Trophoblast cell (in vitro differentiated cells and primary cell): ENCODE measurements around the gene KCNJ12.

Experiments used
- DNase-seq, 2 donors: peaks; one replicate each; pipeline ENCODE4 v3.0.0-alpha.2; 2016
- H2AFZ ChIP-seq: 2 replicates; pipeline ENCODE4 v1.6.1; 2013; ENCODE audit warnings: low read length, moderate library complexity, mild to moderate bottlenecking; ENCODE audit not compliant: insufficient read depth, poor library complexity
- H2AK5ac ChIP-seq: 2 replicates; pipeline ENCODE4 v1.6.1; 2013; ENCODE audit warnings: mild to moderate bottlenecking, low read length
- H2BK120ac ChIP-seq: 2 replicates; pipeline ENCODE4 v1.6.1; 2013; ENCODE audit warnings: low read length, mild to moderate bottlenecking, moderate library complexity; ENCODE audit not compliant: insufficient read depth, poor library complexity
- H2BK12ac ChIP-seq: 2 replicates; pipeline ENCODE4 v1.6.1; 2013; ENCODE audit warnings: mild to moderate bottlenecking, low read length, moderate library complexity
- H2BK5ac ChIP-seq: 2 replicates; pipeline ENCODE4 v1.6.1; 2013; ENCODE audit warnings: low read length, low read depth, moderate library complexity, mild to moderate bottlenecking; ENCODE audit not compliant: poor library complexity
- H3K14ac ChIP-seq: 2 replicates; pipeline ENCODE4 v1.6.1; 2013; ENCODE audit warnings: mild to moderate bottlenecking, low read length
- H3K18ac ChIP-seq: 2 replicates; pipeline ENCODE4 v1.6.1; 2013; ENCODE audit warnings: mild to moderate bottlenecking, low read length
- H3K23ac ChIP-seq: 2 replicates; pipeline ENCODE4 v1.6.1; 2013; ENCODE audit warnings: low read length
- H3K27ac ChIP-seq: 2 replicates; pipeline ENCODE4 v1.5.1; 2013; ENCODE audit warnings: low read depth, mild to moderate bottlenecking, inconsistent platforms, low read length, moderate library complexity
- H3K27me3 ChIP-seq: 2 replicates; pipeline ENCODE4 v1.6.1; 2013; ENCODE audit warnings: inconsistent platforms, mild to moderate bottlenecking, low read length, moderate library complexity; ENCODE audit not compliant: insufficient read depth
- H3K36me3 ChIP-seq, 2 experiments: 1 replicate in 1 of 2; 2 replicates in 1 of 2; pipeline ENCODE4 v1.6.1; 2013; ENCODE audit warnings: low read length in 2 of 2, mild to moderate bottlenecking in 2 of 2, moderate library complexity in 1 of 2; ENCODE audit not compliant: insufficient read depth in 2 of 2, control insufficient read depth in 1 of 2
- H3K4ac ChIP-seq: 2 replicates; pipeline ENCODE4 v1.6.1; 2013; ENCODE audit warnings: low read depth, mild to moderate bottlenecking, low read length, moderate library complexity
- H3K4me1 ChIP-seq, 2 experiments: 1 replicate in 1 of 2; 2 replicates in 1 of 2; pipeline ENCODE4 v1.6.1; 2013; ENCODE audit warnings: low read length in 2 of 2, mild to moderate bottlenecking in 2 of 2, moderate library complexity in 1 of 2; ENCODE audit not compliant: insufficient read depth in 2 of 2, control insufficient read depth in 1 of 2
- H3K4me2 ChIP-seq: 2 replicates; pipeline ENCODE4 v1.6.1; 2013; ENCODE audit warnings: inconsistent platforms, mild to moderate bottlenecking, low read length, moderate library complexity
- H3K4me3 ChIP-seq: 2 replicates; pipeline ENCODE4 v1.5.1; 2013; ENCODE audit warnings: mild to moderate bottlenecking, low read depth, low read length, inconsistent platforms
- H3K79me1 ChIP-seq: one replicate; pipeline ENCODE4 v1.6.1; 2013; ENCODE audit warnings: low read length
- H3K79me2 ChIP-seq: 2 replicates; pipeline ENCODE4 v1.6.1; 2013; ENCODE audit warnings: low read length, mild to moderate bottlenecking; ENCODE audit not compliant: control insufficient read depth, insufficient read depth, poor library complexity
- H3K9ac ChIP-seq: 2 replicates; pipeline ENCODE4 v1.6.1; 2013; ENCODE audit warnings: mild to moderate bottlenecking, low read length
- H3K9me3 ChIP-seq: 2 replicates; pipeline ENCODE4 v1.6.1; 2013; ENCODE audit warnings: low read depth, mild to moderate bottlenecking, control low read depth, inconsistent platforms, low read length; ENCODE audit not compliant: insufficient read depth
- H4K12ac ChIP-seq: 2 replicates; pipeline ENCODE4 v1.6.1; 2013; ENCODE audit warnings: low read depth, mild to moderate bottlenecking, low read length, moderate library complexity
- H4K8ac ChIP-seq: 2 replicates; pipeline ENCODE4 v1.6.1; 2013; ENCODE audit warnings: low read depth, mild to moderate bottlenecking, low read length, moderate library complexity
- H4K91ac ChIP-seq: one replicate; pipeline ENCODE4 v1.6.1; 2013; ENCODE audit warnings: low read depth, mild to moderate bottlenecking, low read length, moderate library complexity
- WGBS: extraction: QIAGEN DNeasy Blood & Tissue Kit; methylation state at CpG from one replicate; pipeline ENCODE4 v1.1.7; 2013; ENCODE audit warnings: missing lambda C conversion rate; ENCODE audit not compliant: insufficient read length, insufficient coverage; ENCODE audit errors: extremely low coverage; 5-methylcytosine and 5-hydroxymethylcytosine counted together

Gene KCNJ12

GRCh38 chr17:21360048-21360447, 16.1 kb upstream of the KCNJ12 start:
- H3K9me3 ChIP-seq: no peaks in the 10 kb centered on the region
- H3K36me3 ChIP-seq: no peaks in the 10 kb centered on the region
- no peak overlapping the region for H3K4ac ChIP-seq
- WGBS: no CpG with 5 or more reads among the region's 7 CpGs
- no peak overlapping the region for H3K4me2 ChIP-seq
- no peak overlapping the region for H2AK5ac ChIP-seq
- no peak overlapping the region for H3K14ac ChIP-seq
- no peak overlapping the region for H2BK12ac ChIP-seq
- H4K8ac ChIP-seq: no peak overlapping the region
- H3K27ac ChIP-seq: no peak overlapping the region
- no peaks in the 10 kb centered on the region for H3K27me3 ChIP-seq
- H2AFZ ChIP-seq: no peak overlapping the region
- H2BK5ac ChIP-seq: no peak overlapping the region
- H2BK120ac ChIP-seq: no peak overlapping the region
- H4K91ac ChIP-seq: no peak overlapping the region
- peaks cover 0 to 6% of the 10 kb centered on the region in 2 experiments for H3K4me1 ChIP-seq
- H4K12ac ChIP-seq: no peak overlapping the region
- H3K79me1 ChIP-seq: no peaks in the 10 kb centered on the region
- H3K4me3 ChIP-seq: no peak overlapping the region
- no peak overlapping the region for H3K18ac ChIP-seq
- H3K23ac ChIP-seq: no peak overlapping the region
- no peaks in the 10 kb centered on the region for H3K79me2 ChIP-seq
- DNase-seq: no peak
- H3K9ac ChIP-seq: no peak overlapping the region

DNA sequence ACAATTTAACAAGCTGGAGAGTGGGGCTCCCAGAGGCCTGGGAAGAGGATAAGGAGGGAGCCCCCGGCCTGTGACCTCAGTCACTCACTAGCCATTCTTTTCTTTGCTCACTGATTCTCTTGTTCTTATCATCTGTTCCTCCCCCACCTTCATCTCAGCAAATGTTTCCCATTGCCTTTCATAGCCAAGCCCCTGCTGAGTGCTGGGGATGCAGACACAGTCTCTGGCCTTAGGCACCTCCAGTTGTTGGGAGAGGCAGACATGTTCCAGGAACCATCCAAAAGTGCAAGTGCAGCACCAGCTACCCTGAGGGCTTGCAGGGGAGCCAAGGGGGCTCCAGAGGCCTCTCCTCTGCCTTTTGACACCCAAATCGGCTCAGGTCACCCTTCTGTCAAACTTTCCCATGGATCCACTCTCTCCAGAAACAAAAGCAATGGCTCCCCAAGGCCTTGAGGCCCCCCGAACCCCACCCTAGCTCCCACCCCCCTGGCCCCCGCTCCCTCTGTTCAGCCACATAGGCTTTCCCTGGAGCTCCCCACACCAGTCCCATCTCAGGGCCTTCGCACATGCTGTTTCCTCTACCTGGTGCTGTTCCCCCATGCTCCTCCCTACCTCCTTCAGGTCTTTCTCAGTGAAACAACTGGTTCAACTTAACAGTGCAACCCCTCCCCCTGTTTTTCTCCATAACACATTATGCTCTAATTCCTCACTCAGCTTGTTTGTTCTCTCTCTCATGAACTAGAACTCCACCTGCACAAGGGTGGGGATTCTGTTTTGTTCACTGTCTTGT, 14.9 kb upstream of the KCNJ12 start:
- H3K4me2 ChIP-seq: no peak overlapping the region
- no peak overlapping the region for H3K4ac ChIP-seq
- H3K4me3 ChIP-seq: no peak overlapping the region
- no peak overlapping the region for H3K14ac ChIP-seq
- H3K27me3 ChIP-seq: no peaks in the 10 kb centered on the region
- H3K79me2 ChIP-seq: no peaks in the 10 kb centered on the region
- no peaks in the 10 kb centered on the region for H3K36me3 ChIP-seq
- H2AFZ ChIP-seq: no peak overlapping the region
- H2AK5ac ChIP-seq: no peak overlapping the region
- no peaks in the 10 kb centered on the region for H3K9me3 ChIP-seq
- WGBS: no CpG with 5 or more reads among the region's 5 CpGs
- no peak overlapping the region for H4K8ac ChIP-seq
- no peak overlapping the region for H2BK120ac ChIP-seq
- H3K79me1 ChIP-seq: no peaks in the 10 kb centered on the region
- no peak overlapping the region for H3K23ac ChIP-seq
- DNase-seq: no peak
- H4K12ac ChIP-seq: no peak overlapping the region
- H3K4me1 ChIP-seq: peaks cover 0 to 6% of the 10 kb centered on the region in 2 experiments
- no peak overlapping the region for H2BK5ac ChIP-seq
- no peak overlapping the region for H3K9ac ChIP-seq
- H3K27ac ChIP-seq: no peak overlapping the region
- H2BK12ac ChIP-seq: no peak overlapping the region
- H3K18ac ChIP-seq: no peak overlapping the region
- no peak overlapping the region for H4K91ac ChIP-seq

DNA sequence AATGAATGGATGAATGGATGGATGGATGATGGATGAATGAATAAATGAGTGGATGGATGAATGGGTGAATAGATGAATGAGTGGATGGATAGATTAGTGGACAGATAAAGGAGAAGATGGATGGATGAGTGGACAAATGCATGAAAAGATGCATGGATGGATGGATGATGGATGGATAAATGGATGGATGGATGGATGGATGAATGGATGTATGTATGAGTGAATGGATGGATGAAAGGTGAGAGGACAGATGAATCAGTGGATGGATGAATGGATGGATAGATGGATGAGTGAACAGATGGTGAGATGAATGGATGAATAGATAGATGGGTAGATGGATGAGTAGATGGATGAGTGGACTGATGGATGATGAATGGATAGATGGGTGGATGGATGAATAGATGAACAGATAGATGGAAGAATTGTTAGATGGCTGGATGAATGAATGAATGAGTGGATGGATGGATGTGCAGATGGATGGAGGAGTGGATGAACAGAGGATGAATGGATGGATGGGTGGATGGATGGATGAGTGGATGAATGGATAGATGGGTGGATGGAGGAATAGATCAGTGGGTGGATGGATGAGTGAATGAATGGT, 13.7 kb upstream of the KCNJ12 start:
- no peaks in the 10 kb centered on the region for H3K36me3 ChIP-seq
- no peak overlapping the region for H3K4me2 ChIP-seq
- no peak overlapping the region for H2AFZ ChIP-seq
- no peak overlapping the region for H3K4ac ChIP-seq
- H3K79me1 ChIP-seq: no peaks in the 10 kb centered on the region
- no peaks in the 10 kb centered on the region for H3K27me3 ChIP-seq
- H3K14ac ChIP-seq: no peak overlapping the region
- H3K9me3 ChIP-seq: peaks cover 1% of the 10 kb centered on the region
- no peak overlapping the region for H4K8ac ChIP-seq
- no peak overlapping the region for H3K27ac ChIP-seq
- H4K91ac ChIP-seq: no peak overlapping the region
- H2BK5ac ChIP-seq: no peak overlapping the region
- H3K4me1 ChIP-seq: peaks cover 0 to 6% of the 10 kb centered on the region in 2 experiments
- no peak overlapping the region for H2BK120ac ChIP-seq
- H3K4me3 ChIP-seq: no peak overlapping the region
- no peak overlapping the region for H2AK5ac ChIP-seq
- no peak overlapping the region for H4K12ac ChIP-seq
- no peak overlapping the region for H3K18ac ChIP-seq
- no peak overlapping the region for H3K9ac ChIP-seq
- DNase-seq: no peak
- H2BK12ac ChIP-seq: no peak overlapping the region
- H3K79me2 ChIP-seq: no peaks in the 10 kb centered on the region
- no peak overlapping the region for H3K23ac ChIP-seq

GRCh38 chr17:21363776-21364642, 12.1 kb upstream of the KCNJ12 start:
- Histone ChIP-seq H3K4me2 (no peak overlapping the region), H2BK120ac (no peak overlapping the region), H3K9me3 (peaks cover 1% of the 10 kb centered on the region), H4K12ac (no peak overlapping the region), H2BK12ac (no peak overlapping the region), H3K9ac (no peak overlapping the region), H4K8ac (no peak overlapping the region), H3K27me3 (no peaks in the 10 kb centered on the region), H3K18ac (no peak overlapping the region), H3K36me3 (no peaks in the 10 kb centered on the region), H2BK5ac (no peak overlapping the region), H2AK5ac (no peak overlapping the region), H3K79me2 (no peaks in the 10 kb centered on the region), H3K23ac (no peak overlapping the region), H2AFZ (no peak overlapping the region), H3K4me1 (peaks cover 0 to 2% of the 10 kb centered on the region in 2 experiments), H4K91ac (no peak overlapping the region), H3K4me3 (no peak overlapping the region), H3K14ac (no peak overlapping the region), H3K79me1 (no peaks in the 10 kb centered on the region), H3K27ac (no peak overlapping the region), H3K4ac (no peak overlapping the region)
- DNase-seq: no peak
- no CpG with 5 or more reads among the region's 9 CpGs for WGBS
